SIG-M5 treated with dmso at 0.1 percent for 504 hours (cell line): ENCODE measurements around the gene NRN1.
A peak's percentile ranks its signal among the peaks of the same experiment; 100 is the strongest.
"Not testable (repeated sequence)": the region's sequence is repeated elsewhere in the genome, so short reads cannot be mapped to it uniquely, and the experiment has no call there.

Experiments used
- DNase-seq: peaks from one replicate; lab custom pipeline; 2025; ENCODE audit not compliant: unreplicated experiment; lab: John Stamatoyannopoulos, UW

The NRN1 gene, protein sequence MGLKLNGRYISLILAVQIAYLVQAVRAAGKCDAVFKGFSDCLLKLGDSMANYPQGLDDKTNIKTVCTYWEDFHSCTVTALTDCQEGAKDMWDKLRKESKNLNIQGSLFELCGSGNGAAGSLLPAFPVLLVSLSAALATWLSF

DNA sequence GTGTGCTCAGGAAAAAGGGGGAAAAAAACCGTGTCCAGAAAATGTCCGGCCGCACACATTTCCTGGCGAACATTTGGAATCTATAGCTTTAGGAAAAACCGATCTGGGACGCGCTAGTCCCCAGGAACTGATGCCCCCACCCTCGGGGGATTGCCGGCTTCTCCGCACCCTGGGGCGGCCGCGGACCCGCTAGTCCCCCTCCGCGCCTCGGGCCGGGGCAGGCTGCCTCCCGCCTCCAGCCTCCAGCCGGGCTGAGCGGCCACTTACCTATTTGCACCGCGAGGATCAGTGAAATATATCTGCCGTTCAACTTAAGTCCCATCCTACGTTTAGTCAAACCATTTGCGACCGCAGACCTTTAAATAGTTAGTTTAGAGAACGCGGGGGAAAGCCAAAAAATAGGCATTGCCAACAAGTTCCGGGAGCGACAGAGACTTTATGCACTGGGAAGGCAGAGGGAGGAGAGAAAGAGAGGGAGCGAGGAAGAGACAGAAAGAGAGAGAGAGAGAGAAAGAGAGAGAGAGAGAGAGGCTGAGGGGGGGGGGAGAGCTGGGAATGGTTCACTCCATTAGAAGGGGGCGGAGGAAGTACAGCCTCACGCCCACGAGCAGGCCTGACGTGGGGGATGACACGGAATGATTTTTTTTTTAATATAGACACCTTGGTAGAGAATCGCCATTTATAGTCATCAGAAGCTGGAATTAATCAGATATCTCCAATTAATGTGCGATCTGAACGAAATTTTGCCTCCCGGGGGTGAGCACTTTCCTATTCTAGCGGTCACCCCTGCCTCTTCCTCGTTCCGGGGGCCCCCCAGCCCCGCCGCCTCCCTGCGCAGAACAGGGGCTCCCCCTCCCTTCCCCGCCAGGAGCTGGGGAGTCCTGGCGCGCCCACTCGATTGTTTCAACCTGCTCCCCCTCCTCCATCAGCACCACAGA is at the start of gene NRN1:
TSS of gene NRN1 (minus strand) at position 498 of the 938 bp plus-strand sequence. CDS start at position 322, 176 bp downstream.
- DNase-seq: no peak

DNA sequence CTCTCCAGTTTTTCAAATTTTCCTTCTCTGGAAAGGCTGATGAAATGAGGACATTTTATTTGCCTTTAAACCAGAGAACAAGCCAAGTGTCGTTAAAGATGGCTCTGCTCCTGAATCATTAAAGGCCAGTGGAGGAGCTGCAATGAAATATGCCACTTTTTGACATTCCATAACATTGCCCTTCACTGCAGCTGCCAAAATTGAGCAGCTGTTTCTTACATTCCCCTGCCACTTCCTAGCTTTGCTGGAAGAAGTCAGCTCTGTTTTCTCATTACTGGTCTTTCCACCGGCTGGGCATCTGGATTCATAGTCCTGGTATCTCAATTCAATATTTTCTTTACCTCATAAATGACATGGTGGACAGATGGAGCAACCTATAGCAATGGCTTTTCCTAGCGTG is 45.5 kb upstream of the NRN1 start:
- no peak for DNase-seq

DNA sequence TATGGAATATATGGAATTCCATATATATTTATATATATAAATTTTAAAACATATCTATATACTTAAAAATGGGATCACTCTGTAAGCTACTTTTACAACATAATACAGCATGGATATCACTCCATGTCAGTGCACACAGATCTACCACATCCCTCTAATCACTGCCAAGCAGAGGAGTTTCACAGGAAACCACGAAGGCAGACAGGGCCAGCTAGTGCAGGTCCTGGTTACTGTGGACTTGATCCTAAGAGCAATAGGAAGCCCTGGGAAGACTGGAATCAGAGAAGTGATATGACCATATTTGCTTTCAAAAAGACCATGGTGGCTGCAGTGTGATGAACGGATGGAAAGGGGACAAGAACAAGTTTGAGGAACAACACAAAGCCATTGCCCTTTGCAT is 40.0 kb upstream of the NRN1 start:
- DNase-seq: no peak

DNA sequence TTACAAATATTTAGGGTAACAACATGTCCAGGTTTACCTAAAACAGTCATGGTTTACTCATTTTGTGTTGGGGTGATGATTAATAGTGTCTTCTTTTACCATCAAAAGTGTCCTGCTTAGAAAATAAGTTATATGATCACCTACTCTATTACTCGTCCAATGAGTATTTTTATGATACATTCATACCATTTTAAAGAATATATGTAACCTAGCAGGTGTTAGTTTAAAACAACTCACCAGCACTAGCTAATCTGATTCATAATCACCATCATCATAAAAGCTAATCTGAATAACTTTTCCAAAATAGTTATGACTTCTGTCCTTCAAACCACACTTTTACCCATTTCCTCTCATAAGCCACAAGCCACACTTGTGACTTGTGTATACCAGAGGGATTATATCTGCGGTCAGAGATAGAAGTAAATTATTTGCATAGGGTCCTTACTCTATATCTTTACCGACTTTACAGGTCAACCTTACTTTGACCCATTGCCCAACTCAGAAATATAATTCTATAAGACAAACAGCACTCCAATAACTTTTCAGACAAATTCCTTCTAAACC is 33.3 kb upstream of the NRN1 start:
- no peak for DNase-seq

DNA sequence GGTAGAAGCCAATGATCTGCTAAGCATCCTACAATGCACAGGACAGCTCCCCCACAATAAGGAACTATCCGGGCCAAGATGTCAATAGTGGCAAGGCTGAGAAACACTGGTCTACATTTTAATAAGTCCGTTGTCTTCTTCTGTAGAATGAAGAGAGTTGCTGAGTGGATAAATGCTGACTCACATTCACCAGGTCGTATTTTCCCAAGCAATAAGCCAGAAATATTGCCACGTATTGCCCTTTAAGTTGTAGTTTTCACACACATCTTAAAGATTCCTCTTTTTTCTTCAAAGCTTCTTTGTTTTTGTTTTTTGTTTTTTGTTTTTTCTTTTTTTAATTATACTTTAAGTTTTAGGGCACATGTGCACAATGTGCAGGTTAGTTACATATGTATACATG is 30.5 kb upstream of the NRN1 start:
- DNase-seq: no peak

DNA sequence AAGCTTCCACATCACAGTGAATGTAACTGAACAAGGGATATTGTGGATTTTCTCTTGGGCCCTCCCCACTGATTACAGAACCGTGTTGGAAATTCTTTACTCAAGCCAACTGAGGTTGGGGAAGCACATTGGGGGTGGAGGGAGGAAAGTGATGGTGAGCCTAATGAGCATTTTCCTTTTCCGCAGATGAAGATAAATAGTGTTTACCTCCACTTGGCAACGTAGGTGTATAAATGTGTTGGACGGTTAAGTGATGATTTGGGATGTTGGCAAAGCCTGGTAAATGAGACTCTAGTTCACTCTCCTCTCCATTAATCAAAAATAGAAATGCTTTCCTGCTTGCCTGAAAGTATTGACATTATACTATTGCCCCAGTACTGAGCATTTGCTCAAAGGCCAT is 27.1 kb upstream of the NRN1 start:
- DNase-seq: no peak

DNA sequence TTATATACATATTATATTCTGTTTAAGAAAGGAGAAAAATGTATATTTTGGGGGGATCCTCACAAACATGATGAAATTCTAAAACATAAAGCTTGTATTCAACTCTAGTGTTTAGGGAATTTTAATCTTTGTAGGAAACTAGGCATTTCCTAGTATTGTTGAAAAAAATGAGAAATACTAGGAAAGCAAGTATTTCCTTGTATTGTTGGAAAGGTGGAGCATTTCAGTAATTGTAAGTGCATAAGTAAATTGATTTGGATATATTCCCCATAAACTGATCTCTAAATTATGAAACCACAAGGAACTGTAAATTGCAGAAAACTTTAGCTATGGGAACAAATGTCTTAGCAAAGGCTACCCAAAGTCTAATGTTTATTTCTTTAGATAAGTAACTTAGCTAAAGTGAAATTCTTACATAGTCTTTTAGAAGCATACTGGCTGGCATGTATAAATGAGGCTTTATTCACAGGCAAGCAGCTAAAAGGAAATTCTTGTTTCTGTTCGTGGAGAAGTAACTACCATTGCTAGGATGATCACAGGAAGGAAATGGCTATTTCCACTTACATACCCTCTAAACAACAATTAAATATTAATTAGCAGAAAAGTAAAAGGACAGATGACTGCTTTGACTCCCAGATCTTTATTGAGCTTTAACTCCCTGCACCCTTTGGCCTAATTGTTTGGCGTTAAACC is 19.9 kb upstream of the NRN1 start:
- DNase-seq: no peak

DNA sequence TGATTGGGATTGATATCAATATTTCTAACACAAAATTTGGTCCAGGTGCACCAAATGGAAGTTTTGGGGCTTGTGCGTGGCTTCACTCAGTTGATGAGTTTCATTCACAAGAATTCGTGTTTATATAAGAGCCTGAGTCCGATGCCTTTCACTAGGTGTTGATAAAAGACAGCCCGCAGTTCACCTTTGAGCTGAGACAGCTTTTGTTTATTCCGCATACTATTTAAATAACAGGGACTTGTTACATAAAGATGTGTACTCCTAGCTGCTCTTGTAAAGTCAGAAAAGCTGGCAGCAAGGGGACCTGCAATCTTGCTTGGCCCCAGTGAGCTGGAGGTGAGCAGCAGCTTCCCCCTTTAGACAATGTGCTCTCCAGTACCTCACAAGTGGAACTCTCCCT is 19.0 kb upstream of the NRN1 start:
- no peak for DNase-seq

DNA sequence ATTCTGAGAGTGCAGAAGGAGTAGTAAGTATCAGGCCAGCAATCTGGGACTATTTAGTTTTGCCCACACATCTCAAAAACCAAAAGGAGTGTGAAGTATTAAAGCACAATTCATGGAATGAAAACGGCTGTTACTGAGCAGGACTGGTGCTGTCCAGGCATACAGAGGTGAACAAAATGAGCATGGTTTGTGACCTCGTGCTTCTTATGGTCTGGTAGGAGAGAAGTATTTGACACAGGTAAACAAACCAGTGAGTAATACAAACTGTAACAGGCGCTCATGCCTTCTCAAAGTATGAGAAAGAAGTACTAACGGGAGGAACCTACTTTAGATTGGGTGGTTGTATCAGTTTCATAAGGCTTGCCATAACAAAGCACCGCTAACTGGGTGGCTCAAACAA is 17.5 kb upstream of the NRN1 start:
- no peak for DNase-seq

DNA sequence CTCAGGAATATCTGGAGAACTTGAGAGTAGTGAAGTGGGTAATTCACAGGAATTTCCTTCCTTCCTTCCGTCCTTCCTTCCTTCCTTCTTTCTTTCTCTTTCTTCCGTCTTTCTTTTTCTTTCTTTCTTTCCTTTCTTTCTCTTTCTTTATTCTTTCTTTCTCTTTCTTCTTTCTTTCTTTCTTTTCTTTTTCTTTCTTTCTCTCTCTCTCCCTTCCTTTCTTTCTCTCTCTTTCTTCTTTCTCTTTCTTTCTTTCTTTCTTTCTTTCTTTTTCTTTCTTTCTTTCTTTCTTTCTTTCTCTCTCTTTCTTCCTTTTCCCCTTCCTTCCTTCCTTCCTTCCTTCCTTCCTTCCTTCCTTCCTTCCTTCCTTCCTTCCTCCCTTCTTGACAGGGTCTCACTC is 16.1 kb upstream of the NRN1 start:
- not testable (repeated sequence) for DNase-seq

DNA sequence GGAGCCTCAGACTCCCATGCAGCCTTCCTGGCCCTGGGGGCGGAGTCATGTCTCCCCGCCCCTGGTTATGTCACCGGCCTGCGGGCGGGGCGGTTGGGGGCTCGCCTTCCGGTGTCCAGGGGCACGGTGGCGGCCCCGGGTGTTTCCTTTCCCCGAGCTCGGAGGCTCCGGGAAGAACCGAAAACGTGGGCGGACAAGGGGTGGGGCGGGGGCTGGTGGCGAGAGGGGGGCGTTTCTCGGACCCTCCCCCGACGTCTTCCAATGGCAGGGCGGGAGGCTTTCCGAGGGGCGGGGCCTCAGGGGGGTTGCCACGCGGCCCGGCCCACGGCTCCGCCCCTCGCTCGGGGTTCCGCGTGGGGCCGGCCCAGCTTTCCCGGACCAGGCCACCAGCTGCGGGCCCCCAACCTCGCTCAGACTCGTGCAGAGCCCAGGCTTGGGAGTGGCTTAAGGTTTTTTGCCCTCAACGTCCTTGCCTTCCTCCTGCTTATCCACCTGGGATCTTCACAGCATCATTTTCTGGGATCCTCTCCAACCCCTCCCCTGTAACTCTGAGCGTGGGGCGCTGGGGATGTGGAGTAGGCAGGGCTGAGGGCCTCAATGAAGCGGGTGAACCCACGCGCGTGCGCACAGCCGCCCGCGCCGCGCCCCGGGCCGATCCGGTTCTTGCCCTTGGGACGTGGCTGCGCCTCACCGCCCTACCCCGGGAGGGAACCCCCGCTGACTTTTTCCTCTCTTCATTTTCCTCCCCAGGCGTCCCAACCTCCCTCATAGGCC is 2.1 kb upstream of the NRN1 start:
- peak; percentile 72 for DNase-seq

DNA sequence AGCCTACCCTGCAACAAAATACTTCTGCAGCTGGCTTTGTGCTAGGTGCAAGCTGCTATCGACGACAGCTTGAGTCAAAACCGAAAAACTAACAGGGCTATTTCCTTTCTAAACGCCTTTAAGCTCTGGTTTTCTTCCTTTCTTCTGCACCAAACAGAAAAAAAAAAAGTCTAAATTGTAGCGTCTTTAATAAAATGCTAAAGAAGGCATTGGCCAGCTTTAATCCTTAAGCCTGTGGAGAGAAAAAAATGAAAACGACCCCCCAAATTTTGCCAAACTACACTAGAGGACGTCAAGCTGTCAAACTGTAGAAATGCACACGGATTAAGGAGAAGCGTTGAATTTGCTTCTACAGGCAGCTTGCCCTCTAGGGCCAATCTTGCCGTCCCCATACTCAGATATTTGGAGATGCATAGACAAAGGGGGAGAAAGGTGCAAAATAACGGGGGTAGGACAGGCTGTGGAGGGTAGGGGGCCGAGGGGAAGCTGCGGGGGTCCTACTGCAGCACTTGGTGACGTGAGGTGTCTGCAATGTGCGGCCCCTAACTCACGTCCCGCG is 1.4 kb upstream of the NRN1 start:
- DNase-seq: no peak

DNA sequence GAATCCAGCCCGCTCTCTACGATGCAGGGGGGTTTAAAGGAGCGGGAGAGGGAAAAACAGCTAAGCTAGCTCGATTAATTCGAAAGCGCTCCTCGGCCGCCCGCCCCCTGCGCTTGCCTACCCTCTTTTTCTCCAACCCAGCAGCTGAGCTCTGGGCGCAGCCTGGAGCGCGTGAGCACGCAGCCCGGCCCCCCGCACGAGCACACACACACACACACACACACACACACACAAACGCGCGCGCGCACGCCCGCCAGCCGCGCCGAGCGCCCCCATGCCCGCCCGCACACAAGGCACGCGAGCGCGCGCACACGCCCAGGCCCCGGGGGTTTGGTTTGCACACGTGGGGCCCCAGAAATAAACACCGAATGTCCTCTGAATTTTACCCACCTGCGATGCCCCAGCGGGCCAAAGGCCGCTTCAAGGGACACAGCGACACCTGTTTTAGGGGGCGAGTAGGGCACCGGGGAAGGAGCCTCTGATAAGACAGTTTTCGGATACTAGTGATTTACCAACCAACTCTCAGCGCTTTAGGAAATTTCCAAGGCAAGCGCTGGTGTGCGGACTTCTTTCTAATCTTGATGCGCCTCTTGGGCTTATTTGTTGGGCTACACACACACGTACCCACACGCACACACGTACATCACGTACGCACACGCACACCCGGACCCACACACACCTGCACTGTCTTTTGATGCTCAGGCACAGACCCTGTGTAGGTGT is 802 bp upstream of the NRN1 start:
- no peak for DNase-seq

DNA sequence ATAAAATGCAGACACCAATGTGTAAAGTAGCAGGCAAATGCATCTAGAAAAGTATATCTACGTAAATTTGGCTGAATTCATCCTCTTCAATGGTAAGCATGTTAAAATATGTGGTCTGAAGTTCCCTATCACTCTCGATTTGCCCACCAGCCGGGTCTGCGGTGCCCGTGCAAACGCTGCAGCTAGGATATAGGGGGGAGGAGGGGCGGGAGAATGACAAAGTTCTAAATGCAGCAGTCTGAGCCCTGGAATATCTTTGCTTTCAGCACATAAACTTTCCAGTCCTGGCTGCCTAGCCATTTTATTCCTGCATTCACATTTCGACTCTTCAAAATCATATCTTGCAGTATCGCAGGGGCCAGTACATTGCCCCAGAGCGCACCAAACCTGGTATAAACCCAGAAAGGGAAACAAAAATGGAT is 708 bp downstream of the NRN1 start:
- DNase-seq: no peak

DNA sequence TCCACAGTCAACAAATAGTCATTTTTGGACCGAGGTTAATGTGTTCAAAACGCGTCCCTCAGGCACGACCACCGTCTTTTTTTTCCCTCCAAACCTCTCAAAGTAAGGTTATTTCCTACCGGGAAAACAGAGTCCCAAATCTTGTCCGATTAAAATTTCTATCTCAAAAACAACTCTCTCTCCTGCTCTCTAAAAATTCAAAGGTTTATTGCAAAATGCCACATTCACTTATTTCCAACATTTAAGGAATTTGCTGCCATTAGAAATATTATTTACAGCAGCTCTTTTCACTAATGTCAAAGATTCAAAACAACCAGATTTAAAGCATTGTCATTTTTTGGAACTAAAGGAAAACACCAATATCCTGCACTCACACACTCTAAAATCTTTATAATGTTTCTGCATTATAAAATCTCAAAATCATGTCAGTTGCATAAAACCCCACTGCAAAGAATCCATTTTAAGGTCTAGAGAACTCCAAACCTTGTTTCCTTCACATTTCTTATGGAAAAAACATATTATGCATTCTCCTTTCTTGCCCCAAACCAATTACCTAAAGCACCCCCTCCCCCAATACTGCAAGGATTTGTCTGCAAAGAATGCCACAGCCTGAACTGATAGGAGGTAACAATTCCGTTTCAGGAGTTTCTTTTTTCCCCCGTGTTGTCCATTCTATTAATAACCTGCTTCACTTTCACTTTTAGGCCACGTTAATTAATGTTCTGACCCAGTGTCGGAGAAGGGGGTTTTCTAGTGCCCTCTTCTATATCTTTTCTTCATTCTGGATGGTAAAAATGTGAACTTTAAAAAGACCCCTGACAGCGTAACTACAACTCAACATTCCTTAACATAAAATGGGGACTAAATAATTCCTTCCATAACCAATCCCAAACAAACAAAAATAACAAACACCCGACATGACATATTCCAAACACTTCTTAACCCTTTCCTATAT is 1.4 kb downstream of the NRN1 start:
- no peak for DNase-seq

DNA sequence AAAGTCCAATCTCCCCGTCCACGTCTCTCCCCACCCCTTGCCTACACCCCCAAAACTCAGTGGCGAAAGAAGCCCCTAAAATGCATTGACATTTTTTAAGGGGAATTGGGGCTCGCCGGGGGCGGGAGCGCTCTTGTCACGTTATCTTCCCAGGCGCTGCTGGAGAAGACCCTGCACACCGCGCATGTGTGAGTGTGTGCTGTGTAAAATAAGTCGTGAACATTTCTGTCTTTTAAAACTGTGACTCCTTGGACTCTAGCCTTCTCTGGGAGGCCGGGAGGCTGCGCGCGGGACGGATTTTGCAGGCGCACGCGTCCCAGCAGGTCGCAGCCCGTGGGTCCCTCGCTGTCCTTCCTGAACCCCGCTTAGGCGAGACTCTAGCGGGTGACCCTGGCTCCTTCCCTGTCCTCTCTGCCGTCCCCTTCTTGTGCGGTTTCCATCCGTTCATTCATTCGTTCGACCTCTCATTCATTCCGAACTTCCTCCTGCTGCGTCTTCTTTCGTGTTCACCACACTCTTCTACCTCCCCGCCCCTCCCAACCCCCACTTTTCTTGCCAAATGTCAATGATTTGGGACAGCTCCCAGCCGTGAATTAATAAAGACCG is 2.2 kb downstream of the NRN1 start:
- DNase-seq: no peak

DNA sequence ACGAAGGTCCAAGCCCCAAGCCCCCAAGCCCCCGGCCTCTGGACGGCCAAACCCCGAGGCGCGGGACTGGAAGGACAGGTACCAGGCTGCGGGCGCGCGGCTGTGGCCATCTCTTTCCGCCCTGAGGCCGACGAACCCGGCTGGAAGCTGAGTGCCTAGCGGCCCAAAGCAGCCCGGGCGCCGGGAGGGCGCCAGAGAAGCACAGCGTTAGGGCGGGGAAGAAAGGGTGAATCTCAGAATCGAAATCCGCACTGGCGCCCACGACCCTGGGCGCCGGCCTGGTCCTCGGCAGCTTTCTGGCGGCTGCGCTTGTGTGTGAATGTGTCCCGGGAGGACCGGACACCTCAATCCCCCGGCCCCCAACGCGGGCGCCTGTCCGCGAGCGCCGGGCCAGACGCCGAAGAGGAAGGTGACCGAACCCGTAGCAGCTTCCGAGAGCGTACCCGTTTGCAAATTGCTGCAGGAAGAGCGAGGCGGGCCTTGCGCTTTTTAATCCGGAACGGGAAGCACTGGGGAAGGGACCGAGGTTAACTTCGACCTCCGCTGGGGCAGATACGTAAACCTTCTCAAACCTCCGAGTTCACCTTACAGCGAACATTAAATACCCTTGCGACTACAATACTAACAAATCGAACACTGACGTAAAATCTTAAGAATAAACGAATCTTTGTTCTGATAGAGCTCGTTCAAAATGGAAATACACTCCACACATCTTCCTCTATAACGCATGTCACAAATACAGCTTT is 2.9 kb downstream of the NRN1 start:
- peak; percentile 66 for DNase-seq
